Activated effector memory CD4-positive, alpha-beta T cell treated with anti-CD3 and anti-CD28 coated beads, Interleukin-2, amount 50 U/mL, for 16 hours (primary cell): Measurements from ENCODE around the gene GTSF1L.
"Not testable (repeated sequence)": the region's sequence is repeated elsewhere in the genome, so short reads cannot be mapped to it uniquely, and the experiment has no call there.

Source experiments
- DNase-seq: peaks from one replicate; pipeline ENCODE4 v3.0.0-alpha.2; 2020

GTSF1L gene

DNA sequence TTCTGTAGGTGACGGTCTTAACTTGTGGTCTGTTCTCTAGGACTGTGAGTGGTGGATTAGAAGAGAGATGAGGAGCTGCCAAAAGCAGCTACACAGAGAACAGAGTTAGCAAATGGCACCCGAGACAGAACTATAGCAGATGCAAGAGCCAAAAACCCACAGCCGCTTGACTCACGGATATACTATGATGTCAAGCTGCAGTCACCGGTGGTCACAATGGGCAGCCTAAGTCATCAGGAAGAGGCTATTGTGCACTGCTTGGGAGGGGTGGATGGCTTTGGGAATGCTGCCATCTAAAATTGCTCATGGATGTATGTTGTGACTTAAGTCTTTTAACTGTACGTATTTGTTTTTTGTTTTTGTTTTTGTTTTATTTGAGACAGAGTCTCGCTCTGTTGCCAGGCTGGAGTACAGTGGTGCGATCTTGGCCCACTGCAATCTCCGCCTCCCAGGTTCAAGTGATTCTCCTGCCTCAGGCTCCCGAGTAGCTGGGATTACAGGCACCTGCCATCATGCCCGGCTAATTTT, at the start of gene GTSF1L:
GTSF1L (minus strand) TSS at position 192 of the 528 bp plus-strand sequence. CDS start 308 bp downstream, outside the sequence.
- no peak for DNase-seq

DNA sequence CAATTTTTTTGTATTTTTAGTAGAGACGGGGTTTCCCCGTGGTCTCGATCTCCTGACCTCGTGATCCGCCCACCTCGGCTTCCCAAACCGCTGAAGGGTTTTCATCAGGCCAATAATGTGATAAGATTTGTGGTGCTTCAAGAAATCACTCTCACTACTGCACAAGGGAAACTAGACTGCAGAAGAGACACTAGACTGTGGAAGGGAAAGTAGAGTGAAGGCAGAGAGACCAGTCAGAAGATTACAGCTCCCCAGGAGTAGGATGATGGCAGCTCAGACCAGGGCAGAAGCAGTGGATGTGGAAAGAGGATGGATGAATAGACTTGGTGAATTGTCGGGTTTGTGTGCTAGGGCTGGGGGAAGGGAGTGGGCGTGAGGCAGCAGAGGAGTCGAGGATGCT, 48.0 kb upstream of the GTSF1L start:
- peak; percentile 37 for DNase-seq

DNA sequence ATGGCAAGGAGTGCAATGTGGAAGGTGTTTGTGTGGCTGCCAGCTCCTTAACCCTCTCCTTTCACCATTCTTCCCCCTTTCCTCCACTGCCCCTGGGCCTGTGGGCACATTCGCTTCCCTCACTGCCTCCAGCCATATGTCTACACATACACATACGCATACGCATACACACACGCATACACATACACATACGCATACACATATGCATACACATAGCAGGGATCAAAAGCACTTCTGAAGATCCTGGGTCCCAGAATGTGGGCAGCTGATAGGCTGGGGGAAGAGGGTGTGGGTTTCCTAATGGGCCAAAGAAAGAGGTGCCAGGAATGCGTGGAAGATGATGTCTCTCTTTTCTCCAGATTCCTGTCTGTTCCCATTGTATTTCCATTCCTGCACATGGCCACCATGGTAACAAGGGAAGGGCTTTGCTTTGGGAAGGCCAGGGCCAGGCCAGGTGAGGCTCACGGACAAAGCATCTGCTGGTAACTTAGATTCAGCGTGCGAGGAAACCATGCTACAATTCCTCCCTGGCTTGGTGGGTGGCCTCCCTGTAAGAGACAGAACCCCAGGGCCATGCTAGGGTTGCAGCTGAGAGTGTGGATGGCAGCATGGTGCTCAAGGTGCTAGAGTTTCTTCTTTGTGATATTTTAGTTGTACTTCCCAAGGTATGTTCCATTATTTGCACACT, 44.8 kb upstream of the GTSF1L start:
- peak; percentile 41 for DNase-seq

DNA sequence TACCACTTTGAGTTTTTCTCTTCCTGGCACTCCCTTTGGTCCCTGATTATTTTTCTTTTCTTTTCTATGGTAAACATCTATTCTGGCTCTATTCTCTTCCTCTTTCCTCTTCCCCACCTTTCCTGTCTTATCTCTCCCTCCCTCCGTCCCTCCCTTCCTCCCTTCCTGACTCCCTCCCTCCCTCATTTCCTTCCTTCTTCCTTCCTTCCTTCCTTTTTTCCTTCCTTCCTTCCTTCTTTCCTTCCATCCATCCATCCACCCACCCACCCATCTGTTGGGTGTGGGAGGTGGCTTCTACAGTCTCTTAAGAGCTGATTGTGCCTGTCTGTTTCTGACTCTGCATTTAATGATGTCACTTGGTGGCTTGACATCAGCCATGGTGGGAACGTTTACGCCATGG, 43.5 kb upstream of the GTSF1L start:
- DNase-seq = no peak

DNA sequence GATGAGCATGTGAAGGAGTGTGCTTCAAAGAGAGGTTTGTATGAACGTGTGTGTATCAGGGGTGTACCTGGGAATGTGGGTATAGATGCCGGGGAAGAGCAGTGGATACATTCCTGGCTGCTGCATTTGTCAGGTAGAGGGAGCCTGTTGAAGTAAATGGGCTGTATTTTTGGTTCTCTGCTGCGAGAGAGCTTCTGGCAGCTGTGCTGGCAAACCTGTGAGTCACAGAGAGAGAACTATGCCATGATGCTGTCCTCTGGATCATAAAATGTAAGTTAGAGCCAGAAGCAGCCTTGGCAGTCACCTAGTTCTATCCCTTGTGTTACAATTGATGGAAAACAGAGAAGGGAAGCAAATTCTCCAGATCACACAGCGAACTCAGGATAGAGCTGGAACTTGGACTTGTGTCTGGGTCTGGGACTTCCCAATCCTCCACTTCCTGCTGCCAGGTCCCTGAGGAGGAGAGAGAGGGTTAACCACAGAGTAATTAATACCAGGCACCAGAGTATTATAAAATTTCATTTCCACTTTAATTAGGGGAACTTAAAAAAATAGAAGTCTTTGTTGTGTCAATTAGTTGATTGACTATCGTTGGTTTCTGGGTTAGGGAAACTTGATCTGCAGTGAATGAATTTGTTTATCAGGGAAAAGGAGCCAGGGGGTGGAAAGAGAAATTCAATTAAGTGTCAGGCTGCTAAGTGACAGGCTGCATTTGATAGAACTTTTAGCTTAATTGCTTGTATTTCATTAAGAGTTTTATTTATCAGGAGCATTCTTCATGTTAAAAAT, 41.1 kb upstream of the GTSF1L start:
- no peak for DNase-seq

DNA sequence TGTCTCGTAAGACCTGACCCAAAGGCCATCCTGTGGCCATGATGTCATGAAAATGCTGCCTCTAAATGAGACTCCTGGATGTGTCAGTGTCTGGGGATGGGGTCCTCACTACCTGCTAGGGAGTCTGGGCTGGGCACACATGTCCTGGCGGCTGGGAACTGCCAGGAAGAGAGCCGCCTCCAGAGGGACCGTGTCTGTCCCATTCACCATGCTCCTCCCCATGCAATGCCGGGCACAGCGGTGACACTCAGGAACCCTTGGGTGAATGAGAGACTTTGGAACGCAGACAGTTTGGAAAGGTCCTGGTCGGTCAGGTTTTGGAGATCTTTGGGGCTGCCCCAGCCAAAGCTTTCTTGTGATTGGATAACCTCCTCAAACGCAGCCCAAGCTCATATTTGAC, 40.1 kb upstream of the GTSF1L start:
- no peak for DNase-seq

DNA sequence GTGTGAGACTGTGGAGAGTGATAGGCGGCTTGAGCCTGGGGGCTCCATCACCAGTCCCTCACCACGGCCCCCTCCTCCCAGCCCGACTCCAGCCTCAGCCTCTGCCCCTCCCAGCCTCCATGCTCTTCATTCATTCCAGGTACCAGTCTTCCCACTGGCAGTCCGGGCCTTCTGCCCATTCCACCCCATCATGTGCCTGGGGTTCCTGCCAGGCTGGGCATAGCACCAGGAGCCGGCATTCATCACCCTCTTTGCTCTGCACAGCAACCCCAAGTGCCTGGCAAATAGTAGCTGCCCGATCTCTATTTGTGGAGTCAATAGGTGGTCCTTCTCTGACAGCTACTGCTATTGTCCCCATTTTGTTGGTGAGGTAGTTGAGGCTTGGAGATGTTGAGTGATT, 39.6 kb upstream of the GTSF1L start:
- no peak for DNase-seq

DNA sequence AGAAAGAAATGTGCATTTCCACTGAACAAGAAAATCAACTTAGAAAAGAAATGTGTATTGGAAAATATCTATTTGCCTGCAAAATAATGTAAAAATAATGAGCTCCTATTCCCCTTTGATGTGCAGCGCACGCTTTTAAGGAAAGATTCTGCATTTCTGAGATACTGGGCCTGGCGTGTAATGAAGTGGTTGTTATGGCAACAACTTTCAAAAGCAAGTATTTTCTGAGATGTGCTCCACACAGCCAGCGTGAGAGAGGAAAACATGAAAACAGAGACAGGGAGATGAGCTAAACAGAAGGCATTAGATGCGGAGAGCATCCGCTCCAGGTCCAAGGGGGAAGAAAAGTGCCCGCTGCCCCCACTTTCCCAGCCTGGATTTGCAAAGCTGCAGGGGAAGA, 39.1 kb upstream of the GTSF1L start:
- no peak for DNase-seq

DNA sequence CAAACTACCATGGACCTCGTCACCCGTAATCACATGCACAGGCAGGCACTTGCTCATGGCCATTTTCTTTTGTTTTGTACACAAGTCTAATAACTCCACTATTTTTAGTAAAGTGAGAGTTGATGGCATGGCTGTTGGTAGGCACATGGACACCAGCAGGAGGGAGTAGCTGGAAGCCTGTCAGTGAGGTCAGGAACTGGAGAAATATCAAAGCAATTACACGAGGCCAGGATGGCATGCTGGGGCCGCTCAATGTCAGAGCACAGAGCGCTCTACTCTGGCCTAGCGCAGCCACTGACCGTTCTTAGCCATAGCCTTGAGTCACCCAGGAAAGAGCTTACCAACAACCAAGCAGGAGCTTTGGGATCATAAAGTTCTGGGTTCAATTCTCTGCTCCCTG, 36.1 kb upstream of the GTSF1L start:
- DNase-seq = no peak

DNA sequence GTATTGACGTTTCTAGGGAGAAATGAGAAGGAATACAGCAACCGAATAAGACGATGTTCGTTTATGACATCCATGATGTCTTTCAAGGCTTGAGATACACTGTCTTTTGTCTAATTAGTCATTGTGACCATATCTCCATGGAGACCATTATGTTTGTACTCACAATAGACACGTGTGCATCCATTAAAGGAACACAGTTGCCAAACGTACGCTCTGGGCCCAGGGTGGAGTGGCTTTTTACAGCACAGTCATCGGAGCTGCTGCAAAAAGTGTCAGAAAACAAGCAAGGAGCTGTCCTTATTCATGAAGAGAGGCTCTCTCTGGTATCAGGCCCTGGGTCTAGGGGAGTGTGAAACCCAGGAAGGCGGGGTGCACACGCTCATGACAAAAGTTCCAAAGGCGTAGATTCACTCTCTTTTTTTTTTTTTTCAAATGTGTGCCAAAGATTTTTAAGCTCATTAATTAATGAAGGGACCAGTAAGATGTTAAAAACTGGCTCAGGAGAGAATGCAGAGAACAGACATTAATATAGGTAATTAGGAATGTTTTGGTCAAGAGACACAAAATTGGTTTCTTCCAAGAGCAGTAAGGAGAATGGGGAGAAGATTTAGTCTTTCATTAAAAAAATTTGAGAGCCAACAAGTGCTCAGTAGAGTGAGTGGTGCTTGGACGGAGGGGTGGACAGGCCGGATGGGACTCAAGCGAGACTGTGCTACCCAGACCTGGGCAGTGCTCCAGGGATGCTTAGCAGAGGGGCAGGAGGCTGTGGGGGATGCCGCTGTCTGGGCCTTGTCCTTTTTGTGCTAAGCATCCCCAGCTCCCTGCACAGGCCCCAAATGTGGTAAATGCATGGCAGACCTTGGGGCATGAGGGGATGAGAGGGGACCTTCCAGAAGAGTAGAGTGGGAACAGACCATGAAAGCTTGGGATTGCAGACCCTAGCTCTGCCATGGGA, 34.9 kb upstream of the GTSF1L start:
- DNase-seq = no peak

DNA sequence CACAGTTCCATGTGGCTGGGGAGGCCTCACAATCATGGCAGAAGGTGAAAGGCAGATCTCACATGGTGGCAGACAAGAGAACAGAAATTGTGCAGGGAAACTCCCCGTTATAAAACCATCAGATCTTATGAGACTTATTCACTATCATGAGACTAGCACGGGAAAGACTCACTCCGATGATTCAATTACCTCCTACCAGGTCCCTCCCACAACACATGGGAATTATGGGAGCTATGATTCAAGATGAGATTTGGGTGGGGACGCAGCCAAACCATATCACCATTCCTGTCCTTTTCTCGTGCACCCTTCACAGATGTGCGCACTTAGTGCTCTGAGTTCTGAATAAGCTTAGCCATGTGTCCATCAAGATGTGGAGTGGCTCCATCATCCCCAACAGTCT, 31.1 kb upstream of the GTSF1L start:
- DNase-seq = not testable (repeated sequence)

DNA sequence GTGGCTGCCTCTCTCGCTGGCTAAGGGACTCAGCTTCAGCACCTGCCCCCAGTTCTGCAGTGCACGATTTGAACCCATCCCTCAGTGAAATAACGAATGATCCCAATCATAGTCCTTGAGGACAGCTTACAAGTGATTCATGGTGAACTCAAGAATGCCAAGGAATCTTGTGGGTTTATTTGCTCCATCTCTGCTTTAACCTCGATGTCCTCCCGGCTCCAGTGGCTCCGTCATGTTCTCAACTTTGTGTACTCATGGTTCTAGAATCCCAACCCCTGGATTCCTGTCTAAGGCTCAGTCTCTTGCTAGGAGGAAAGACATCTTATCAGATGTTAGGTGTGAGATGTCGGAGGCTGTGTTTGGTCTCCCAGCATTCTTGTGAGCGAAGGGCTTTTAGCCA, 29.0 kb upstream of the GTSF1L start:
- DNase-seq = no peak

DNA sequence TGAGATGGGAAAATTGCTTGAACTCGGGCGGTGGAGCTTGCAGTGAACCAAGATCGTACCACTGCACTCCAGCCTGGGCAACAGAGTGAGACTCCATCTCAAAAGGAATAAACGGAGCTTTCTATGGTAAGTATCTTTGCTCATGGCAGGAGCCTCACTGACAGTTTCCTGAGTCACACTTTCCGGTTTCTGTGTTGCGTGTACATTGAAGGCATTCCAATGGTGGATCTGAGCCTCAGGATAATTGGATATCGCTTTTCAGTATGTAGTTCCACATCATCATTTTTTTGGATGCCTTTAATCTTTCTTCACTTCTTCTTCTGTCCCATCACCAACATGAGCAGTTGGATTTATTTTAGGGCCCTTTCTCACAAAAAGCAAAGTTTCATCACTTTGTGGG, 28.6 kb upstream of the GTSF1L start:
- no peak for DNase-seq

DNA sequence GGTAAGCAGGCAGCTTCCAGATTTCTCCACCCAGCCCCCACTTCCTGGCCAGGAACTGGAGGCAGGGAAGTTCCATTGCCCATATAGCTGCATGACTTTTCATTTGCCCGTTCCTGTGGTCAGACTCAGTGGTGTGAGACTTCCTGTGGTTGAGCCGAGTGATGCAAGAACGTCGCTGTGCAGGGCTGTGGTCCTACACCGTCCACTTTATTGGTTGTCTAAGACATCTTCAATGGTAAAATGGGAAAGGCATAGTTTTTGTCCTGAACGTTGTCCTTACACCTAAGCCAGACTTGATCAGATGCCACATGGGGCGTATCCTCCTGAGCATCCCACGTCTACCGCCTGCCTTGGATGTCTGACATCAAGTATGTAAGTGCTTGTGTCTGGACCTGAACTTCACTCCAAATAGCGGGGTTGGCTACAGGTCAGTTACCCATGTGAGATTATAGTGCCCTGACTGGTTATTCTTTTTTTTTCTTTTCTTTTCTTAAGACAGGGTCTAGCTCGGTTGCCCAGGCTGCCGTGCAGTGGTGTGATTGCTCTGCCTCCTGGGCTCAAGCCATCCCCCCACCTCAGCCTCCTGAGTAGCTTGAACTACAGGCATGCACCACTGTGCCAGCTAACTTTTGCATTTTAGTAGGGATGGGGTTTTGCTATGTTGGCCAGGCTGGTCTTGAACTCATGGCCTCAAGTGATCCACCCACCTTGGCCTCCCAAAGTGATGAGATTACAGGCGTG, 25.9 kb upstream of the GTSF1L start:
- no peak for DNase-seq

DNA sequence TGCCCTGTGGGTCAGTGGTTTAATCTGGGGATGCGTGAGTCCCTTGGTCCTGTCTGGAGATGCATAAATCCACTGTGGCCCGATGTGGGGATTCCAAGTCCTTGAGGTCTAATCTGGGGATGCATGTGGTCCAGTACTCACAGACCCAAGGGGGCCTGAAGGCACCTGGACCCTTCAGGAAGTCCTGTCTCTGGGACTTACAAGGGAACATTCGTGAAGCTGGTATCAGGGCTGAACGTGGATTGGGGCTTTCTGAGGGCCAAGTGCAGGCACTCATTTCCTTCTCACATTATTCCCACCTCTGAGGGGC, 25.2 kb upstream of the GTSF1L start:
- no peak for DNase-seq

DNA sequence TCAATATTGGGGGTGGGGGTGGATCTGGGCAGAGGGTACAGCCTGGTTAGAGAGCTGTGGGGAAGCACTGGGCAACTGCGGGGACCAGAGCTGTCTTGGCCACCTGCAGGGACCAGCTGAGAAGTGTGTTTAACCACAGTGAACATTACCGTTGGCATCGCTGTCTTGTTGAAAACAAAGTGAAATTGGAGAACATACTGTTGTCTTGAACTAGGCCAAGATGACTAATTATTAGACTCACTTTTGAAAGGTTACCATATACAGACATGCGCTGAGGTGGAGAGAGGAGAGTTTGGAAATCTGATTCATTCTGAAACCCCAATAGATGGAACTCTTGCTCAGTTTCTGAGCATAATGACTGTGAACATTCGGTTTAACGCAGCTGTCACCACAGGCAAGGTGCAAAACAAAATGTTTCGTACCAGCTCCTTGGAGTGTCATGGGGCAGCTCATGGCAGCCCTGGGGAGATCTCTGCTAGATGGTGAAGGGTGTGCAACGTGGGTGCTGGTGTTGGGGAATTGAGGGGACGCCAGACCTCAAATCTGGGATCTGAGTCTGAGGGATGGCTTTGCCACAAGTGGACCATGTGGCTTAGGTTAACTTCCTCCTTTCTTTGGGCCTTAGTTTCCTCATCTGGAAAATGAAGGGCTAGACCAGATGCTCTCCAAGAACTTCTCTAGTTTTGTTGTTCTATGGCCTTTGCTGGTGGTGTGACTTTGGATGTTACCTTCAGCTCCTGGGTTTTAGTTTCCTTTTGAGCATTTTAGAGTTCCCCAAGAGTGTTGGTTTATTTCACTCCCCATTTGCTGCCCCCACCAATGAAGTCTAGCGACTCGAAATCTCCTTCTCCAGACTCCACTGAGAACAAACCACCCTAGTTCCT, 24.6 kb upstream of the GTSF1L start:
- DNase-seq = peak; percentile 81

DNA sequence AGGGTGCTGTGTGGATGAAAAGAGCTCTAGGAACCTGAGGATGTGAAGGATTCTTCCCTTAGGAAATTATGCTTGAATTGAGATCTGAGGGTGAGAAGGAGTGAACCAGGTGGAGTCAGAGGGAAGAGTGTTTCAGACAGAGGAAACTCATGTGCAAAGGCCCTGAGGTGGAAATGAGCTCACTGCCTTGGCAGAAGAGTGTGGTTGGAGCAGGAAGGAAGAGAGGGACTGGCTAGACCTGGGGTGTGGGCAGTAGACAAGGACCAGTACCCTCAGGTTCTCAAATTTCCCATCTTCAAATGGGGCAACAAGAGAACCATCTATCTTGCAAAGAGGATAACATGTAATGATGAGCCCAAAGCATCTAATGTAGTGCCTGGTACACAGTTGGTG, 24.0 kb upstream of the GTSF1L start:
- no peak for DNase-seq

DNA sequence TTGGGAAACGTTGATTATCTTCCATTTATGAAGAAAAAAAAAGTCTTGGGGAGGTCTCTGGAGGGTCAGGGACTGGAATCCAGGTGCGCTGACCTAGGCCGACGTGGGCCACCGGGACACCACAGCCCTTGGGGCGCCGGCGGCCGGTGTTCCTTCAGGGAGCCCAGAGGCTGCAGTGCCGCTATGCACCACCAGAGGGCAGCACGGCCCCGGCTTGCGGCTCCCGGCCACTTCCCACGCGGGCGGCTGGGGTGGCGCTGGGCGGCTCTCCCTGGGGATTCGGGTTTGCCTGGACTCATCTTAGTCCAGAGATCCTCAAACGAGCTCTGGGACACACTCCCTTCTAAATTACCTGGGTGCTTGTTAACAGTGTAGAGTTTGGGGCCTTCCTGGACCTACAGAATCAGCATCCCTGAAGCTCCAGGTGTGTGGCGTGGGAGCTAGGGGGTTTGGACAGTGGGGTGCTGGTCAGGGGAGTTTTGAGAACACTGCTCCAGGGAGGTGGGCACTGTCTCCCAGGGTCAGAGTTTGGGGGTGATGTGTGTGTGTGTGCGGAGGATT, 23.0 kb upstream of the GTSF1L start:
- DNase-seq = peak; percentile 95

DNA sequence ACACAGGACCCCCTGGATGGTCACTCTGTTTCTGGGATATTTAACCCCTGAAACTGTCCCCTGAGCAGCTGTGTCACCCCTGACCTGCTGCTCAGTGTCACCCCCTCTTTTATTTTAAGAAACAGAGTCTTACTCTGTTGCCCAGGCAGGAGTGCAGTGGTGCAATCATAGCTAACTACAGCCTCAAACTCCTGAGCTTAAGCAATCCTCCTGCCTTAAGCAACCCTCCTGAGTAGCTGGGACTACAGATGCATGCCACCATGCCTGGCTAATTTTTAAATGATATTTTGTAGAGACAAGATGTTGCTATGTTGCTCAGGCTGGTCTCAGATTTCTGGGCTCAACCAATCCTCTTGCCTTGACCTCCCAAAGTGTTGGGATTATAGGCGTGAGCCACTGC, 21.5 kb upstream of the GTSF1L start:
- DNase-seq = no peak

DNA sequence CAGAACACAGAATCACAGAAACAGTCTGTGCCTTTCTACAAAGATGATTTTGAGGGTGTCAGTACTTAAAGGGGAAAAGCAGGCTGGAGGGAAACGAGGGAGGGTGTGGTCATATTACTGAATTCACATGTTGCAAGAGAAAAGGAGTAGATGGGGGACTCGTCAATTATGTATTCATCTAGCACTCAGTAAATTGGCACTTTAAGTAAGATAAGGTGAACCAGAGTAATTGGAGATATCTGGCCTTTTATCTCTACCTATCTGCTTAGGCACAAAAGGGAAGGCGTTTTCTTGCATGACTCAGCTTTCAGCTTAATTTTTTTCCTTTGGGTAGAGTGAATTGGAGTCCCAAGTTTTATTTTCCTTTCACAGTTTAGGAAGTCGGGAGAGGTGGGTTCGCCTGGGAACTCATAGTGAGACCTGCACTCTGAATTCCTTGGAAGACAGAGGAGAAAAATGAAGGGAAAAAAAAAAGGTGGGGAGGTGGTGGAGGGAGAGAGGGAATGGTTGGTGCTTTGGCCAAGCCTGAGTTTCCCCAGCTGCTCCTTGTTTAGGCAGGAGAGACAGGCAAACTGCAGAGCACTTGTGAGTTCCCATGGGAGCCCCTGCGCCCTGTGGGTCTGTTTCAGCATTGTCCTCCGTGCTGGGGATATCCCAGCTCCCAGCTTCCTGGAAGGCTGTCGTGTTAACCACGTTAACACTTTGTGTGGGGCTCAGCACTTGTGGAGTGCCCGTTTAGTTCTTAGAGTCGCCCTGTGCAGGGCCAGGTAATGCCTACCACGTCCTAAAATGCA, 19.7 kb upstream of the GTSF1L start:
- no peak for DNase-seq
